ENCODE results near the gene MBNL1. TPM values are rescaled to one million over a fixed set of nuclear protein-coding genes. Genes with fewer than 3 reads are reported as not detected.
"Not testable (repeated sequence)": the region's sequence is repeated elsewhere in the genome, so short reads cannot be mapped to it uniquely, and the experiment has no call there.

Gene MBNL1
- total RNA-seq, 2 experiments from 2014 or later, result 385 to 392 TPM

DNA sequence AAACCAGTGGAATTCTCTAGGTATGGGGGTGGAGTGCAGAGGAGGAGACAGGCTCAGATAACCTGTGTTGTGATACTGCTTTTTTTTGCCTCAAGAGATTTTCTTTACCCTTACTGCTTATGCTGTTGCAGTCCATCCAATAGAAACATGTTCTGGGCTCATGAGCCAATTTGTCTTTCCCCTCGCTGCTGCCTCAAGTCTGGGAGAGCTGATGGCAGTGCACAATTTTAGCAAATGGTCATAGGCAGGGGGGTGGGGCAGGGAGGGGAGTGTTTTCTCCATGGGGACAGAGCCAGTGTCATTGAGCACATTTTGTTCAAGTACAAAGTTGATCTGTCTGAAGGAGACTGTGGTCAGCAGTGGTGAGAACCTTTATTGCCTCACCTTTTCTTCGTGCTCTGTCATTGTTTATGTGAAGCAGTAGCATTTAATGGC lies 134.9 kb downstream of the MBNL1 start:
- peaks cover 82% of the 10 kb centered on the region for H3K4me1 Mint-ChIP-seq
- no peak overlapping the region for H3K4me3 Mint-ChIP-seq
- no peaks in the 10 kb centered on the region for H3K27me3 Mint-ChIP-seq
- peaks cover 54% of the 10 kb centered on the region for H3K36me3 Mint-ChIP-seq
- no peak for DNase-seq
- peak overlapping the region; percentile 85 for H3K27ac Mint-ChIP-seq
- peaks cover 3% of the 10 kb centered on the region for H3K9me3 Mint-ChIP-seq

DNA sequence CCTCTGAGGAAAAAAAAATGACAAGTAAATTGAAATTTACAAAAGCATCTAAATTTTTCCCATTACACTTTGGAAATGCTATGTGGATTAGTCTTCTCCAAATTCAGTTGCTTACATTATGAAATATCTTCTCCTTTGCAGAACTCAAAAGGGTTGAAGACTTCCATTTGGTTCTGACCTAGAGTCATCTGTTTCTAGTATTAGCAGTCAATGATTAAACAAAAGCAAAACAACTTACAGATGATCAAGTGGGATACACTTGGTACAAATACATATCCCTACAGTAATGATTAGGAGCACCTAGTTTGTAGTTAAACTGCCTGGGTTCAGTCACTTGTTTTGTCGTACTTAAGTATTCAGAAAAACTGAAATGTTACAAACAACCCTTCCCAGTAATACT lies 136.2 kb downstream of the MBNL1 start:
- H3K4me3 Mint-ChIP-seq, result no peak overlapping the region
- H3K36me3 Mint-ChIP-seq, result peaks cover 47% of the 10 kb centered on the region
- no peak for DNase-seq
- peaks cover 73% of the 10 kb centered on the region for H3K4me1 Mint-ChIP-seq
- H3K27me3 Mint-ChIP-seq, result no peaks in the 10 kb centered on the region
- peaks cover 3% of the 10 kb centered on the region for H3K9me3 Mint-ChIP-seq
- peak overlapping the region; percentile 42 for H3K27ac Mint-ChIP-seq

GRCh38 chr3:152405915-152406802 lies 137.4 kb downstream of the MBNL1 start:
- H3K4me3 Mint-ChIP-seq, result no peak overlapping the region
- DNase-seq, result no peak
- peaks cover 69% of the 10 kb centered on the region for H3K4me1 Mint-ChIP-seq
- peaks cover 3% of the 10 kb centered on the region for H3K9me3 Mint-ChIP-seq
- H3K27me3 Mint-ChIP-seq, result no peaks in the 10 kb centered on the region
- H3K36me3 Mint-ChIP-seq, result peaks cover 52% of the 10 kb centered on the region
- peak overlapping the region; percentile 49 for H3K27ac Mint-ChIP-seq

DNA sequence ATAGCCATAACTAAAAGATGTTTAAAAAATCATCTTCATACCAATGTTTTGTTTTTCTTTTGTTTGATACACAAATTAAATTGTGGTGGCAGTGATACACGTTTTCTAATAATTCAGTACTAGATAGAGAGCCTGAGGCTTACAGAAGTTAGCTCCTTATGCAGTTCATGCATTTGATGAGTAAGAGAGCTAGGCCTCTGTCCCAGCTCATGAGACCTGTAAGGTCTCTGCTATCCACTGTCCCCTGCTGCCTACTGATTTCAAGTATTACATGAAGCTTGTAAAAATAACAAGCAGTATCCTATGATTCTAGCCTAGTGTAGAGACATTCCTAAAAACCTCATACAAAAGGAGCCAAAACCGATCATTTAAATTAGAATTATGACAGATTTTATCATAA lies 144.5 kb downstream of the MBNL1 start:
- H3K27ac Mint-ChIP-seq, result no peak overlapping the region
- peaks cover 61% of the 10 kb centered on the region for H3K36me3 Mint-ChIP-seq
- no peak for DNase-seq

GRCh38 chr3:152416808-152417580 lies 148.3 kb downstream of the MBNL1 start:
- H3K27ac Mint-ChIP-seq, result peak overlapping the region; percentile 57
- H3K4me3 Mint-ChIP-seq, result no peak overlapping the region
- H3K4me1 Mint-ChIP-seq, result peaks cover 44% of the 10 kb centered on the region
- peaks cover 83% of the 10 kb centered on the region for H3K36me3 Mint-ChIP-seq
- no peaks in the 10 kb centered on the region for H3K27me3 Mint-ChIP-seq
- DNase-seq, result no peak
- peaks cover 21% of the 10 kb centered on the region for H3K9me3 Mint-ChIP-seq

More for the DNA sequence above, 144.5 kb downstream of the MBNL1 start:
- Mint-ChIP-seq H3K27me3 (no peaks in the 10 kb centered on the region), H3K9me3 (peaks cover 4% of the 10 kb centered on the region), H3K4me1 (peaks cover 42% of the 10 kb centered on the region), H3K4me3 (no peak overlapping the region)

DNA sequence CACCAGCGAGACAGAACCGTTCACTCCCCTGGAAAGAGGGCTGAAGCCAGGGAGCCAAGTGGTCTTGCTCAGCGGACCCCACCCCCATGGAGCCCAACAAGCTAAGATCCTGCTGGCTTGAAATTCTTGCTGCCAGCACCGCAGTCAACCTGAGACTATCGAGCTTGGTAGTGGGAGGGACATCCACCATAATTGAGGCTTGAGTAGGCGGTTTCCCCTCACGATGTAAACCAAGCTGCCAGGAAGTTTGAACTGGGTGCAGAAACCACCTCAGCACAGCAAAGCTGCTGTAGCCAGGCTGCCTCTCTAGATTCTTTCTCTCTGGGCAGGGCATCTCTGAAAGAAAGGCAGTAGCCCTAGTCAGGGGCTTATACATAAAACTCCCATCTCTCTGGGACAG lies 151.0 kb downstream of the MBNL1 start:
- peaks cover 37% of the 10 kb centered on the region for H3K9me3 Mint-ChIP-seq
- peak overlapping the region; percentile 52 for H3K27ac Mint-ChIP-seq
- peaks cover 96% of the 10 kb centered on the region for H3K36me3 Mint-ChIP-seq
- H3K4me1 Mint-ChIP-seq, result peaks cover 47% of the 10 kb centered on the region
- peak; percentile 16 for DNase-seq
- H3K27me3 Mint-ChIP-seq, result no peaks in the 10 kb centered on the region
- no peak overlapping the region for H3K4me3 Mint-ChIP-seq

GRCh38 chr3:152421162-152421561 lies 152.4 kb downstream of the MBNL1 start:
- Mint-ChIP-seq H3K27ac (peak overlapping the region; percentile 43), H3K4me1 (peaks cover 54% of the 10 kb centered on the region), H3K4me3 (no peak overlapping the region), H3K9me3 (peaks cover 46% of the 10 kb centered on the region), H3K27me3 (no peaks in the 10 kb centered on the region), H3K36me3 (peaks cover 97% of the 10 kb centered on the region)
- DNase-seq, result no peak

- H3K9me3 Mint-ChIP-seq, result peaks cover 31% of the 10 kb centered on the region
- H3K27me3 Mint-ChIP-seq, result no peaks in the 10 kb centered on the region
- peaks cover 66% of the 10 kb centered on the region for H3K36me3 Mint-ChIP-seq
- peaks cover 61% of the 10 kb centered on the region for H3K4me1 Mint-ChIP-seq
- no peak for DNase-seq
- H3K27ac Mint-ChIP-seq, result no peak overlapping the region
- no peak overlapping the region for H3K4me3 Mint-ChIP-seq
These were observed 157.7 kb downstream of the MBNL1 start for GRCh38 chr3:152426393-152426792.

DNA sequence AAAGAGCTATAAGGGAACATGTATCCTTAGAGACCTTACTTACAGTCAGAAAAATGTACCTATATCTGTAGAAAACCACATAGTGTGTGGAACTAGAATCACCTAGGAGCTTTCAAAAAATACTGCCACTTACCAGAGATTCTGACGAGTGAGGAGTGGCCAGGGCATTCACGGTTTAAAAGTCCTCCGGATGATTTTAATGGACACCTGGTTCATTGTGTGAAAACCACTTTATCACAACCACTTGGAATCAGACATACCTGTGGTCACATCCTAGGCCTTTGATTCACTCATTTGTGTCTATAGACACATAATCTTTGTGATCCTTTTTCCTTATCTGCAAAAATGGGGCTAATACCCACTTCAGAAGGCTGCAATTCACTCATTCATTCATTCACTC lies 159.8 kb downstream of the MBNL1 start:
- peaks cover 17% of the 10 kb centered on the region for H3K9me3 Mint-ChIP-seq
- no peak overlapping the region for H3K4me3 Mint-ChIP-seq
- H3K27ac Mint-ChIP-seq, result peak overlapping the region; percentile 40
- no peak for DNase-seq
- peaks cover 60% of the 10 kb centered on the region for H3K36me3 Mint-ChIP-seq
- H3K4me1 Mint-ChIP-seq, result peaks cover 47% of the 10 kb centered on the region
- no peaks in the 10 kb centered on the region for H3K27me3 Mint-ChIP-seq

DNA sequence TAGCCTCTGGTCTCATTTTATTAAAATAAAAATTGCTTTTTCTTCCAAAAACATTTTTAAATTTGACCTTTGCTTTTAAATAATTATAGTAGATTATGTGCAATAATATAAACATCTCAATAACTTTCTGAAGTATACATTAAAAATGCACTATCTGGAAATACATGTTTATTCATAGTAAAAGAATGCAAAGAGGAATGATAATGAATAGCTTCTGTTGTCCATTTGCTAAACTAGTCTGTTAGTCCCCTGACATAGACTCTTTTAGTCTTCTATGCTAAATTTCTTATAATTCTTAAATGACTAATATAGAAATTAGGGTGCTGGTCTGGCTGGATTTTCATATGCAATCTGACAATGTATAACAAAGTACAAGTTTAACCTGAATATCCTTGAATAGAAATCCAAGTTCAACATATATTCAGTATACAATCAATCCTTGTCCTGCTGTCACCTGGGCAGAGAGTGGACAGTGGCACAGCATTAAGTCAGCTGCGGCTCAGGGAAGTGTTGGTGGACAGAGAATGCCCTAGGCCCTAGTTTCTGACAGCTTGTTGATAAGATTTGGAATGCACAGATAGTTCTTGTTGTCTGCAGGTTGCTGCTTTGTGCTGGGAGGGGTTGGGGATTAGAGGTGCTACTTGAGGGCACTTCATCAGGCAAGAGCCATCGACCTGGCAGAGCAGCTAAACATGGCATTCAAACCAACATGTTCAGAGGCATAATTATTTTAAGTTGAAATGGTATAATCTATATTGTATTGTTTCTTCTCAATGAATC lies 161.7 kb downstream of the MBNL1 start:
- Mint-ChIP-seq H3K4me1 (peaks cover 50% of the 10 kb centered on the region), H3K4me3 (no peak overlapping the region), H3K27ac (peak overlapping the region; percentile 54), H3K36me3 (peaks cover 61% of the 10 kb centered on the region), H3K9me3 (peaks cover 20% of the 10 kb centered on the region), H3K27me3 (no peaks in the 10 kb centered on the region)
- no peak for DNase-seq

DNA sequence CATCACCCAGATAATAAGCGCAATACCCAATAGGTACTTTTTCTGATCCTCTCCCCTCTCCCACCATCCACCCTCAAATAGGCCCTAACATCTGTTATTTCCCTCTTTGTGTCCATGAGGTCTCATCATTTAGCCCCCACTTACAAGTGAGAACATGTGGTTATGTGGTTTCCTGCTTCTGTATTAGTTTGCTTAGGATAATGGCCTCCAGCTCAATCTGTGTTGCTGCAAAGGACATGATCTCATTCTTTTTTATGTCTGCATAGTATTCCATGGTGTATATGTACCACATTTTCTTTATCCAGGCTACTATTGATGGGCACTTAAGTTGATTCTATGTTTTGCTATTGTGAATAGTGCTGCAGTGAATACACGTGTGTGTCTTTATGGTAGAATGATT lies 165.4 kb downstream of the MBNL1 start:
- Mint-ChIP-seq H3K4me1 (peaks cover 60% of the 10 kb centered on the region), H3K27me3 (no peaks in the 10 kb centered on the region), H3K27ac (peak overlapping the region; percentile 80), H3K36me3 (peaks cover 69% of the 10 kb centered on the region), H3K4me3 (no peak overlapping the region), H3K9me3 (peaks cover 15% of the 10 kb centered on the region)
- no peak for DNase-seq

DNA sequence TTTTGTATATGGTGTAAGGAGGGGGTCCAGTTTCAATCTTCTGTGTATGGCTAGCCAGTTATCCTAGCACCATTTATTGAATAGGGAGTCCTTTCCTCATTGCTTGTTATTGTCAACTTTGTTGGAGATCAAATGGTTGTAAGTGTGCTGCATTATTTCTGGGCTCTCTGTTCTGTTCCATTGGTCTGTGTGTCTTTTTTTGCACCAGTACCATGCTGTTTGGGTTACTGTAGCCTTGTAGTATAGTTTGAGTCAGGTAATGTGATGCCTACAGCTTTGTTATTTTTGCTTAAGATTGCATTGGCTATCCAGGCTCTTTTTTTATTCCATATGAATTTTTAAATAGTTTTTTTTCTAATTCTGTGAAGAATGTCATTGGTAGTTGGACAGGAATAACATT lies 166.5 kb downstream of the MBNL1 start:
- H3K36me3 Mint-ChIP-seq, result peaks cover 73% of the 10 kb centered on the region
- H3K27me3 Mint-ChIP-seq, H3K4me3 Mint-ChIP-seq, DNase-seq, H3K27ac Mint-ChIP-seq: not testable (repeated sequence)
- H3K4me1 Mint-ChIP-seq, result peaks cover 63% of the 10 kb centered on the region
- H3K9me3 Mint-ChIP-seq, result peaks cover 17% of the 10 kb centered on the region

GRCh38 chr3:152436707-152437590 lies 168.2 kb downstream of the MBNL1 start:
- Mint-ChIP-seq H3K9me3 (peaks cover 17% of the 10 kb centered on the region), H3K4me3 (no peak overlapping the region), H3K27me3 (no peaks in the 10 kb centered on the region), H3K27ac (peak overlapping the region; percentile 77), H3K36me3 (peaks cover 68% of the 10 kb centered on the region), H3K4me1 (peaks cover 62% of the 10 kb centered on the region)
- DNase-seq, result no peak

- H3K4me1 Mint-ChIP-seq, result peaks cover 70% of the 10 kb centered on the region
- peaks cover 17% of the 10 kb centered on the region for H3K9me3 Mint-ChIP-seq
- no peaks in the 10 kb centered on the region for H3K27me3 Mint-ChIP-seq
- H3K36me3 Mint-ChIP-seq, result peaks cover 57% of the 10 kb centered on the region
- no peak for DNase-seq
- H3K4me3 Mint-ChIP-seq, result no peak overlapping the region
- H3K27ac Mint-ChIP-seq, result peak overlapping the region; percentile 59
These were observed 169.5 kb downstream of the MBNL1 start for GRCh38 chr3:152438181-152438580.

Measured in activated naive CD8-positive, alpha-beta T cell treated with anti-CD3 and anti-CD28 coated beads for 36 hours (primary cell).